Smooth muscle cell (in vitro differentiated cells): Measurements from ENCODE around the gene ADA. TPM values are rescaled to one million over a fixed set of nuclear protein-coding genes. Genes with fewer than 3 reads are reported as not detected.

ENCODE experiments used
- DNase-seq: peaks from one replicate; lab custom pipeline; 2025; ENCODE audit not compliant: unreplicated experiment; lab: John Stamatoyannopoulos, UW
- H2AFZ ChIP-seq: fragments of 200-600 bp; sonication (generic); 2 replicates; pipeline ENCODE4 v1.6.0; 2016; ENCODE audit warnings: antibody characterized with exemption, low read depth, mild to moderate bottlenecking
- H3F3A ChIP-seq: fragments of 200-600 bp; sonication (generic); 2 replicates; pipeline ENCODE4 v1.6.0; 2017; ENCODE audit warnings: antibody characterized with exemption, low read depth
- H3K27ac ChIP-seq: fragments of 200-600 bp; sonication (generic); 2 replicates; pipeline ENCODE4 v1.5.1; 2016; ENCODE audit warnings: low read depth, mild to moderate bottlenecking
- H3K27me3 ChIP-seq: fragments of 200-600 bp; sonication (generic); 2 replicates; pipeline ENCODE4 v1.6.1; 2016; ENCODE audit warnings: low read depth, mild to moderate bottlenecking
- H3K36me3 ChIP-seq: fragments of 200-600 bp; sonication (generic); 2 replicates; pipeline ENCODE4 v1.5.1; 2016; ENCODE audit warnings: low read depth
- H3K4me1 ChIP-seq: fragments of 200-600 bp; sonication (generic); 2 replicates; pipeline ENCODE4 v1.5.1; 2016; ENCODE audit warnings: low read depth
- H3K4me2 ChIP-seq: fragments of 200-600 bp; sonication (generic); 2 replicates; pipeline ENCODE4 v1.6.0; 2016; ENCODE audit warnings: mild to moderate bottlenecking
- H3K4me3 ChIP-seq: fragments of 200-600 bp; sonication (generic); 2 replicates; pipeline ENCODE4 v1.5.1; 2016; ENCODE audit warnings: mild to moderate bottlenecking
- H3K79me2 ChIP-seq: fragments of 200-600 bp; sonication (generic); 2 replicates; pipeline ENCODE4 v1.6.0; 2016; ENCODE audit warnings: low read depth, mild to moderate bottlenecking
- H3K9ac ChIP-seq: fragments of 200-600 bp; sonication (generic); 2 replicates; pipeline ENCODE4 v1.6.0; 2016; ENCODE audit warnings: low read depth
- H3K9me3 ChIP-seq: fragments of 200-600 bp; sonication (generic); replicated peaks from 2 replicates; pipeline ENCODE4 v1.5.1; 2016; ENCODE audit warnings: low read depth
- H4K20me1 ChIP-seq: fragments of 200-600 bp; sonication (generic); 2 replicates; pipeline ENCODE4 v1.6.0; 2016; ENCODE audit warnings: low read depth
- CTCF ChIP-seq: fragments of 200-600 bp; sonication (generic); IDR thresholded peaks from 2 replicates; pipeline ENCODE4 v1.5.1; 2017; ENCODE audit warnings: borderline replicate concordance, mild to moderate bottlenecking, antibody characterized with exemption; ENCODE audit not compliant: insufficient read depth, poor library complexity, severe bottlenecking
- WGBS: methylation state at CpG from one replicate; pipeline ENCODE4 v1.1.7; 2016; ENCODE audit warnings: low lambda C conversion rate; 5-methylcytosine and 5-hydroxymethylcytosine counted together
- polyA plus RNA-seq: library from polyadenylated mRNA; unstranded; fragments of >200 nt; fragmentation: Nextera tagmentation; extraction: Ambion mirVana; gene quantifications from 2 replicates; pipeline ENCODE4 v1.2.1, GENCODE V29; 2016
- total RNA-seq: library from RNA; depleted of rRNA; stranded (reverse); fragments of >200 nt; gene quantifications from 2 replicates; pipeline ENCODE4 v1.2.3, GENCODE V29; 2014

ADA gene
- total and polyA plus RNA-seq, 2 experiments from 2014 or later: 28.4 to 35.2 TPM

DNA sequence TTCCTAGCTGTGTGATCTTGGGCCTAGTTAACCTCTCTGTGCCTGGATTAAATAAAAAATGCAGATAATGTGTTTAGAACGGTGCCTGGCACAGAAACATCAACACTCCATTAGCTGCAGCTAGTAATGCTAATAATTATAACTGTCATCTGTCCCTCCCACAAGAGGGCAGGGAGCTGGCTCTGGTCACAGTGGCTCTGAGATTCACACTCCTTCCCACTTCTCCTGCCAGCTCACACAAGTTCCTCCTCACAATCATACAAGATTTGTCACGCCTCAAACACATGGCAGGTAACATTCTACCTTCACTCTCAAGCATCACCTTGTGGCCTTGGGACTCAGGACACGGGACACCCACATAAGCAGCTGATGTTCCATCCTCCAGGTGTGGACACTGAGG is 2.4 kb downstream of the ADA start:
- Histone ChIP-seq H3K9me3 (no peaks in the 10 kb centered on the region), H3K27me3 (no peaks in the 10 kb centered on the region), H3K27ac (no peak overlapping the region), H4K20me1 (no peaks in the 10 kb centered on the region), H3K79me2 (no peaks in the 10 kb centered on the region), H3K4me1 (peaks cover 20% of the 10 kb centered on the region), H3K4me3 (no peak overlapping the region), H3F3A (no peaks in the 10 kb centered on the region), H3K9ac (no peak overlapping the region), H2AFZ (no peak overlapping the region), H3K36me3 (no peaks in the 10 kb centered on the region), H3K4me2 (no peak overlapping the region)
- 75% methylated on average over 3 of the region's 3 CpGs for WGBS
- TF ChIP-seq CTCF: no peak
- DNase-seq: no peak

DNA sequence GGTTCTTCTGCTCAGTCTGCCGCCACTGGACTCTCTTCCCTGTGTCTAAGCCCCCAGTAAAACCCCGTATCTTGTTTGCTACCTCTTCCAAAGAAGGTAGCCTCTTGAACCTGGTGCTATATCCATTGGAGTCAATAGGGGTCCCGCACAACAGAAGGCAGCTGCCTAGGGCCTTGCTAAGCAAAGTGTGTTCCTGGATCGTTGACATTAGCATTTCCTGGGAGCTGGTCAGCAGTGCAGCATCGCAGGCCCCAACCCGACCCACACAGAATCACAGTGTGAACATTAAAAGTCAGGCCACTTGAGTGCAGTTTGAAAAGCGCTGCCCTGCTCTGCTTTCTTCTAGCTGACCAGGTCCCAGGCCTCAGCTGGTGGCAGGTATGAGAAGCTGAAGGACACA is 2.9 kb downstream of the ADA start:
- 77% methylated on average over 7 of the region's 7 CpGs for WGBS
- H3K27me3 ChIP-seq: no peaks in the 10 kb centered on the region
- H3F3A ChIP-seq: no peaks in the 10 kb centered on the region
- H4K20me1 ChIP-seq: no peaks in the 10 kb centered on the region
- H3K4me1 ChIP-seq: peaks cover 25% of the 10 kb centered on the region
- TF ChIP-seq CTCF: no peak
- H3K79me2 ChIP-seq: no peaks in the 10 kb centered on the region
- DNase-seq: no peak
- H3K36me3 ChIP-seq: no peaks in the 10 kb centered on the region
- H3K4me2 ChIP-seq: no peak overlapping the region
- H3K9ac ChIP-seq: no peak overlapping the region
- no peaks in the 10 kb centered on the region for H3K9me3 ChIP-seq
- H3K27ac ChIP-seq: no peak overlapping the region
- H2AFZ ChIP-seq: no peak overlapping the region
- no peak overlapping the region for H3K4me3 ChIP-seq

DNA sequence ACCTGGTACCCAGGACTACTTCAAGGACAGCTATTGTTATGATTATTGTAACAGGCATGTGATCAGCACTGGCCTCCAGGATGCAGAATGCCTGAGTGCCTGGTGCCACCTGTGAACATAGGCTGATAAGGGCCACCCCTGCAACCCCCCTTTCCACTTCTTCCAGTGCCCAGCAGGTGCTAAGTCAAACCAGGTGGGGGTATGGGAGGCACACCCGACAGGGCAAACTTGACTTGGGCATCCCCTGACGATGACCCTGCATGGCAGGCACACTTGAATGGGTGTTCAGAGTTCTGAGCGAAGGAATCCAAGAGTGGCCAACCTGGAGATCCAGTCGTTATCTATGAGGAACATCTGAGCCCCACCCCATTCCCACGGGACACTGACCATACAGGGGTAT is 3.4 kb downstream of the ADA start:
- DNase-seq: no peak
- Histone ChIP-seq H4K20me1 (no peaks in the 10 kb centered on the region), H3K79me2 (no peaks in the 10 kb centered on the region), H3K4me3 (no peak overlapping the region), H3K27me3 (no peaks in the 10 kb centered on the region), H3K27ac (no peak overlapping the region), H3K4me1 (peaks cover 30% of the 10 kb centered on the region), H3K9me3 (no peaks in the 10 kb centered on the region), H3K36me3 (no peaks in the 10 kb centered on the region), H2AFZ (no peak overlapping the region), H3K9ac (no peak overlapping the region), H3F3A (peaks cover 4% of the 10 kb centered on the region), H3K4me2 (no peak overlapping the region)
- WGBS: 88% methylated on average over 5 of the region's 5 CpGs
- TF ChIP-seq CTCF: no peak

DNA sequence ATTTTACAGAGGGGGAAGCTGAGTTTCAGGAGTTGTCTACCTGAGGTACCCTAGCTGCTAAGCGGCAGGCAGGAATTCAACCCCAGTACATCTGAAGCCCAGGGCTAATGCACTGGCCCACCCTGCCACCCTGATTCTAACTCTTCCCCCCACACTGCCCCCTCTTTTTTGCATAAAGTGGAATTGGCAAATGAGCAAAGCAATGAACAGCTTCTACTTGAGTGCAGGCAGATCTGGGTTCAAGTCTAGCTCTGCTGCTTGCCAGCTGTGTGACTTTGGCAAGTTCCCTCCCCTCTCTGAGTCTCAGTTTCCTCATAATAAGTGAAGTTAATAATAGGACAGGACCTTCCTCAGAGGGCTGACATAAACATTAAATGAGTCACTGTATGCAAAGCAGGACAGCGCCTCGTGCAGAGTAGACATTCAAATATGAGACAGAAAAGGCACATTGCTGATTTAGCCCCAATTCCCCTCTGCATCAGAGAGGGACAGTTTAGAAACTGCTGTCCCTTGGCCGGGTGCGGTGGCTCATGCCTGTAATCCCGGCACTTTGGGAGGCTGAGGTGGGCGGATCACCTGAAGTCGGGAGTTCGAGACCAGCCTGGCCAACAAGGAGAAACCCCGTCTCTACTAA is 4.7 kb downstream of the ADA start:
- WGBS: 79% methylated on average over 10 of the region's 10 CpGs

More for the DNA sequence above, 4.7 kb downstream of the ADA start:
- Histone ChIP-seq H3K27me3 (no peaks in the 10 kb centered on the region), H2AFZ (no peak overlapping the region), H3K79me2 (no peaks in the 10 kb centered on the region), H3K9ac (no peak overlapping the region), H3K36me3 (no peaks in the 10 kb centered on the region), H3K9me3 (no peaks in the 10 kb centered on the region), H3K4me2 (peak overlapping the region; percentile 34), H4K20me1 (no peaks in the 10 kb centered on the region), H3K4me1 (peaks cover 43% of the 10 kb centered on the region), H3K4me3 (no peak overlapping the region), H3F3A (peaks cover 9% of the 10 kb centered on the region), H3K27ac (peak overlapping the region; percentile 5)
- no peak for TF ChIP-seq CTCF
- DNase-seq: no peak
